K562 (cell line): ENCODE measurements around the gene ZFAND2A. TPM values are rescaled to one million over a fixed set of nuclear protein-coding genes. Genes with fewer than 3 reads are reported as not detected.

Experiments
- ATAC-seq: fragments of 200-7000 bp; cut with Tn5 transposase; 3 replicates; pipeline ENCODE4 v1.9.1; 2020; ENCODE audit warnings: moderate library complexity
- BruUV-seq: library from RNA; stranded (reverse); fragments of 400-500 nt; replicated peaks from 2 replicates; lab custom pipeline; 2021; lab: Mats Ljungman, UMichigan
- CTCF ChIA-PET: fragments of 300-600 bp; formaldehyde crosslinking; extraction: SDS; loops from one replicate; lab custom pipeline; 2021; ENCODE audit warnings: low intra/inter-chr PET ratio; lab: Yijun Ruan, JAX
- POLR2A ChIA-PET: fragments of 300-600, 350-650 bp; sonication (Branson Sonifier 250); formaldehyde crosslinking; extraction: SDS; loops from one replicate; lab custom pipeline; 2021; ENCODE audit warnings: antibody characterized with exemption, inconsistent platforms; lab: Yijun Ruan, JAX
- DNase-seq, 4 experiments: peaks; one replicate each; pipeline versions ENCODE4 v3.0.0 to v3.0.0-alpha.2; 2011 to 2018; ENCODE audit warnings: low spot score in 3 of 4, mixed read lengths in 3 of 4; ENCODE audit errors: extremely low read depth in 1 of 4
- FAIRE-seq: peaks from 2 replicates; lab custom pipeline; 2011; peaks lifted over from hg19 to GRCh38; lab: Jason Lieb, UNC
- H2AFZ ChIP-seq: 2 replicates; pipeline ENCODE4 v1.6.0; 2011; ENCODE audit warnings: low read depth, low read length, control low read depth, inconsistent platforms
- H3K27ac ChIP-seq: fragments of 200-600 bp; 3 replicates; pipeline ENCODE4 v1.8.0; 2011; ENCODE audit warnings: low read depth, mild to moderate bottlenecking, control low read depth, inconsistent platforms, low read length, moderate library complexity, mixed read lengths; ENCODE audit errors: extremely low read depth
- H3K27me3 ChIP-seq, 2 experiments: fragments of 300-600 bp in 1 of 2; 2 replicates in 1 of 2; 3 replicates in 1 of 2; pipeline versions ENCODE4 v1.6.0 to v1.8.0; 2011; ENCODE audit warnings: inconsistent platforms in 2 of 2, low read length in 2 of 2, mild to moderate bottlenecking in 1 of 2, mixed read lengths in 1 of 2, moderate library complexity in 1 of 2; ENCODE audit not compliant: control insufficient read depth in 2 of 2, insufficient read depth in 2 of 2
- H3K36me3 ChIP-seq: fragments of 300-600 bp; 3 replicates; pipeline ENCODE4 v1.8.0; 2011; ENCODE audit warnings: mild to moderate bottlenecking, low read length, inconsistent platforms; ENCODE audit not compliant: control insufficient read depth, insufficient read depth
- H3K4me1 ChIP-seq, 2 experiments: fragments of 200-600 bp in 1 of 2; replicated peaks in 1 of 2; 2 replicates in 1 of 2; 3 replicates in 1 of 2; pipeline versions ENCODE4 v1.5.1 to v1.8.0; 2011; ENCODE audit warnings: inconsistent platforms in 2 of 2, low read length in 2 of 2, mild to moderate bottlenecking in 1 of 2, mixed read lengths in 1 of 2, moderate library complexity in 1 of 2; ENCODE audit not compliant: control insufficient read depth in 2 of 2, insufficient read depth in 2 of 2
- H3K4me2 ChIP-seq: 2 replicates; pipeline ENCODE4 v1.6.1; 2011; ENCODE audit warnings: low read length, control low read depth, inconsistent platforms, mixed read lengths; ENCODE audit not compliant: insufficient read depth
- H3K4me3 ChIP-seq: fragments of 200-600 bp; sonication (generic), shearing (Covaris generic); 2 replicates; pipeline ENCODE4 v1.5.1; 2016; ENCODE audit warnings: control low read depth, inconsistent platforms
- H3K79me2 ChIP-seq: fragments of 200-600 bp; 3 replicates; pipeline ENCODE4 v1.8.0; 2011; ENCODE audit warnings: low read length, inconsistent platforms; ENCODE audit not compliant: control insufficient read depth, insufficient read depth
- H3K9ac ChIP-seq, 2 experiments: 2 replicates each; pipeline versions ENCODE4 v1.6.0 to v1.6.1; 2011; ENCODE audit warnings: low read depth in 2 of 2, low read length in 2 of 2, control low read depth in 1 of 2, inconsistent platforms in 1 of 2, mild to moderate bottlenecking in 1 of 2, mixed read lengths in 1 of 2; ENCODE audit not compliant: insufficient read depth in 1 of 2
- H3K9me1 ChIP-seq: one replicate; pipeline ENCODE4 v1.6.0; 2011; ENCODE audit warnings: inconsistent platforms, mild to moderate bottlenecking, low read length, moderate library complexity; ENCODE audit not compliant: control insufficient read depth, insufficient read depth
- H3K9me3 ChIP-seq: replicated peaks from 2 replicates; pipeline ENCODE4 v1.5.1; 2011; ENCODE audit warnings: low read depth, low read length, inconsistent platforms; ENCODE audit not compliant: control insufficient read depth, insufficient read depth
- H4K20me1 ChIP-seq: replicated peaks from 2 replicates; pipeline ENCODE4 v1.6.1; 2011; ENCODE audit warnings: low read length, inconsistent platforms, mixed read lengths; ENCODE audit not compliant: control insufficient read depth, insufficient read depth
- E2F3 ChIP-seq: fragments of 250-450 bp; sonication (Bioruptor Pico); IDR thresholded peaks from 2 replicates; pipeline ENCODE4 v1.4.0; 2020; ENCODE audit warnings: mild to moderate bottlenecking
- NFE2 ChIP-seq: IDR thresholded peaks from 2 replicates; pipeline ENCODE4 v1.6.1; 2014; ENCODE audit warnings: antibody characterized with exemption, low read depth
- PRDM10 ChIP-seq: fragments of 450-650 bp; IDR thresholded peaks from 2 replicates; pipeline ENCODE4 v1.6.1; 2018; ENCODE audit not compliant: partially characterized antibody
- PREB ChIP-seq: sonication (generic); formaldehyde crosslinking; IDR thresholded peaks from 2 replicates; pipeline ENCODE4 v1.8.1; 2023; ENCODE audit warnings: mild to moderate bottlenecking, missing genetic modification reagents
- TRIM24 ChIP-seq, 2 experiments: fragments of 450-650 bp; IDR thresholded peaks; 2 replicates each; pipeline ENCODE4 v1.6.1; 2016
- ZBTB17 ChIP-seq: fragments of 450-650 bp; formaldehyde crosslinking; IDR thresholded peaks from 2 replicates; pipeline ENCODE4 v1.4.0; 2020; ENCODE audit warnings: mild to moderate bottlenecking
- ZBTB7A ChIP-seq: IDR thresholded peaks from 2 replicates; pipeline ENCODE4 v1.6.1; 2011; ENCODE audit warnings: low read depth, mild to moderate bottlenecking, low read length, moderate library complexity, borderline replicate concordance; ENCODE audit not compliant: control insufficient read depth
- ZNF121 ChIP-seq: sonication (generic); formaldehyde crosslinking; conservative IDR thresholded peaks from 2 replicates; pipeline ENCODE4 v1.8.0; 2022; ENCODE audit warnings: missing genetic modification reagents
- ZNF143 ChIP-seq: sonication (generic); formaldehyde crosslinking; IDR thresholded peaks from 2 replicates; pipeline ENCODE4 v1.9.0; 2022; ENCODE audit warnings: mild to moderate bottlenecking, missing genetic modification reagents
- ZNF311 ChIP-seq: fragments of 250-450 bp; sonication (Bioruptor Pico); IDR thresholded peaks from 2 replicates; pipeline ENCODE4 v1.4.0; 2020; ENCODE audit warnings: mild to moderate bottlenecking, moderate library complexity
- WGBS: fragments of 100-300 bp; shearing (Covaris generic); methylation state at CpG from one replicate; pipeline ENCODE4 v1.1.6; 2016; ENCODE audit warnings: low coverage, mixed read lengths; ENCODE audit not compliant: insufficient coverage; ENCODE audit errors: missing lambda C conversion rate; 5-methylcytosine and 5-hydroxymethylcytosine counted together
- in situ Hi-C: fragments of 300-500 bp; cut with MboI; formaldehyde crosslinking; loops from 4 replicates; pipeline ENCODE4 v1.15.0; 2018; ENCODE audit warnings: inconsistent platforms, mixed read lengths
- intact Hi-C: fragments of 100-400 bp; cut with micrococcal nuclease; formaldehyde crosslinking; loops from 2 replicates; pipeline ENCODE4 v1.14.2; 2022
- polyA plus RNA-seq, 8 experiments: library from polyadenylated mRNA; depleted of rRNA in 4 of 8; stranded (reverse) in 5 of 8; unstranded in 3 of 8; fragments of >200 nt; fragmentation: Nextera tagmentation in 2 of 8; fragmentation: Illumina TruSeq in 1 of 8; extraction: Ambion mirVana in 2 of 8; extraction: Trizol in 1 of 8; gene quantifications; 2 replicates each; pipeline versions ENCODE4 v1.2.1 to v1.2.3, GENCODE V29; 2011 to 2014; ENCODE audit warnings: inconsistent platforms in 1 of 8, missing spikeins in 1 of 8
- total RNA-seq, 7 experiments: library from RNA; depleted of rRNA in 6 of 7; stranded (reverse); fragments of >200 nt in 6 of 7; fragmentation: Illumina TruSeq in 2 of 7; extraction: Trizol in 2 of 7; gene quantifications; 2 replicates each; pipeline versions ENCODE4 v1.2.1 to v1.2.3, GENCODE V29; 2011 to 2021; ENCODE audit warnings: low replicate concordance in 1 of 7

ZFAND2A gene
- total and polyA plus RNA-seq, 9 of the 15 experiments (the other 6 are each of a cell fraction or from before 2014, with no cell fraction given), result 16.8 to 56.8 (median 26.1) TPM

GRCh38 chr7:1181031-1181430 lies 21.0 kb upstream of the ZFAND2A start:
- Histone ChIP-seq H3K4me1 (peaks cover 5 to 22% of the 10 kb centered on the region in 2 experiments; a peak in 4 of 5 replicates), H3K9me3 (peaks cover 5% of the 10 kb centered on the region), H3K4me2 (no peak overlapping the region), H3K36me3 (no peaks in the 10 kb centered on the region), H3K27ac (no peak overlapping the region), H3K9me1 (peaks cover 7% of the 10 kb centered on the region), H3K9ac (0 out of 4 replicates have a peak overlapping the region, but pooled peaks of 1 of the 2 experiments have one; percentile 2), H2AFZ (no peak overlapping the region), H3K27me3 (peaks cover 27 to 61% of the 10 kb centered on the region in 2 experiments; a peak in 4 of 5 replicates), H4K20me1 (0 out of 2 replicates have a peak, but pooled peaks cover 11% of the 10 kb centered on the region), H3K79me2 (no peaks in the 10 kb centered on the region), H3K4me3 (no peak overlapping the region)
- in situ Hi-C loops, result no loop called here
- intact Hi-C loops, result no loop called here
- DNase-seq (no peak), ATAC-seq (no peak), FAIRE-seq (no peak)
- BruUV-seq, result no TSS peak
- ChIA-PET CTCF (no interaction called here), POLR2A (interaction anchor here (1.5 kb wide), 1 partner anchor 188 kb away, joined by 3 read pairs; no protein-coding TSS in a partner anchor)
- WGBS, result 28% methylated on average over 17 of the region's 19 CpGs
- TF ChIP-seq ZBTB17 (CRISPR knock-in tag), result no peak
- TF ChIP-seq ZNF121 (CRISPR knock-in tag), result no peak
- no peak for TF ChIP-seq PRDM10
- TF ChIP-seq NFE2, result no peak
- TF ChIP-seq PREB (CRISPR knock-in tag), result no peak
- TF ChIP-seq E2F3 (CRISPR knock-in tag), result no peak
- no peak for TF ChIP-seq ZNF311
- no peak for TF ChIP-seq TRIM24 (IDR thresholded peaks at IDR 0.05)
- no peak for TF ChIP-seq ZNF143 (CRISPR knock-in tag)
- no peak for TF ChIP-seq ZBTB7A
